GM18508 (cell line): ENCODE measurements around the gene PARP1.

ENCODE experiments used
- ATAC-seq: cut with Tn5 transposase; IDR thresholded peaks from one replicate; pipeline ENCODE4 v1.9.1; 2021; ENCODE audit warnings: moderate number of reproducible peaks; ENCODE audit not compliant: insufficient read depth, unreplicated experiment

Gene PARP1

DNA sequence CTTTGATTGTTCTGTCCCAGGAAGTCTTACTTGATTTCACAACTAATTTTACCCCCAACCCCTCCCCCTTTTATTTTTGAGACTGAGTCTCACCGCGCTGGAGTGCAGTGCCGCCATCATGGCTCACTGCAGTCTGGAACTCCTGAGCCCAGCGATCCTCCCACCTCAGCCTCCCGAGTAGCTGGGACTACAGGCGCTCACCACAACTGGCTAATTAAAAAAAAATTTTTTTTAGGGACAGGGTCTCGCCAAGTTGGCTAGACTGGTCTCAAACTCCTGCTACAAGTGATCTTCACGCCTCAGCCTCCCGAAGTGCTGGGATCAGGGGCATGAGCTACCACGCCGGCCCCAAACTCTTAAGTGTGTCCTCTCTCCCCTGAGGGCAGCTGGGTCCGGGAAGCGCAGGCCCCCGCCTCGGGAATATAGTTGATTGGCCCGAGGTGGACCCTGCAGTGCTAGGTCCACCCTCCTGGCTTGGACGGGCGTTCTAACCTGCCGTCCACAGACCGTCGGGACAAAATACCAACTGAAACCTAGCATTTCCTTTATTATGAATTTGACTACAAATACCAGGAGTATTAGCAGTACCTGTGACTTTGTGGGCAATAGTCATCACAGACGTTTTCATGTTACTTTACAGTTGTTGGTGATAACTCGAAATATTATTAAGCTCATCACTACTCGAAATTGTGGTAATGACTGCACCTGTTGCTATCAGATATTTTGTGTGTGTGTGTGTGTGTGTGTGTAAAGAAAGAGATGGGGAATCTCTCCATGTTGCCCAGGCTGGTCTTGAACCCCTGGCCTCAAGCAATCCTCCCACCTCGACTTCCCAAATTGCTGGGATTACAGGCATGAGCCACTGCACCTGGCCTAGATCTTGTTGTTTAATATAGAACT is 642 bp upstream of the PARP1 start:
- ATAC-seq = no peak

DNA sequence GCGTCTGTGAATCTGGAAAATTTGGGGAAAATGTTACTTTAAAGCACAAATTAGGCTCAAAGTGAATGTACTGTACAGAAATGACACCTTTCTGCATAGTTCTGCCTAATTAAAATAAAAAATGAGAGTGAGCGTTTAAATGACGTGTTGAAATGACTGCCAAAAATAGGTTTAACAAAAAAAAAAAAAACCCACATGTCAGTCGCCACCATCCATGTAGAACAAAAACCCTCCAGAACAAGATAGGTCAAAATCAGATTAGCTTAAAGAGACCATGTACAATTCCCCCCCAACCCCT is 745 bp downstream of the PARP1 start:
- ATAC-seq = no peak

DNA sequence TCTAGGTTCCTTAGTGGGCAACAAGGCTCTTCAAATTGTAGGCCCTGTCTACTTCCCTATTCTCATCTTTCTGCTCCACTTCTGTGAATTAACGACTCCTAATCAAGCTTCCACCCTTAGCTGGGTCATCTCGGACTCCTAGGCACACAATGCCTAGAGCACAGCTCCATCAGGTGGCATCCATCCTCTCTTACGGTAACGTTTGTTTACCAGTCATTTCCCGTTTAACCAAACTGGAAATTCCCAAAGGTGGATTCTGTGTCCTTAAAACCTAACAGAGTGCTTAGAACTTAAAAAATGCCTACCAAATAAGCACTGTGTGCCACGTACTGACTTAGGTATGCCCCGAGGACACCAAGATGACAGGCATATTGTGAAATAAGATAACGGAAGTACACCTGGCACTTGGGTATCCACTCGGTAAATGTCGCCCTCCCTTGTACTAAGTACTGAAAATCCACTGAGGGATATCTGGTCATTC is 1.5 kb downstream of the PARP1 start:
- ATAC-seq = no peak

DNA sequence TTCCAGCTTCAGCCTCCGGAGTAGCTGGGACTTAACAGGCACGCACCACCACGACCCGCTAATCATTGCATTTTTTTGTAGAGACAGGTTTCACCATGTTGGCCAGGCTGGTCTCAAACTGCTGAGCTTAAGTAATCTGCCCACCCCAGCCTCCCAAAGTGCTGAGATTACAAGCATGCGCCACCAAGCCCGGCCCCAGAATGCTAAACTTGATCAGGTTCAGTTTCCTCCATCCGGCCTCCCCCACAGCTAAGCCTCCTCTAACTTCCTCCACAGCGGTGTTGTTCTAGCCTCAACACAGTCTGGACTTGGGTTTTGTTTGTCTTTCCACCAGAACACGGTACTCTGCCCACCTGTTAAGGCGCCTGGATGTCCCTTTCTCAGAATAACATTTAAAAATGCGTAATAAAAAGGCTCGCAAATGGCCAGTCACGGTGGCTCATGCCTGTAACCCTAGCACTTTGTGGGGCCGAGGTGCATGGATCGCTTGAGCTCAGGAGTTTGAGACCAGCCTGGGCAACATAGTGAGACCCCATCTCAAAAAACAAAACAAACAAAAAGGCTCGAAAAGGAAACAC is 2.4 kb downstream of the PARP1 start:
- ATAC-seq = no peak

DNA sequence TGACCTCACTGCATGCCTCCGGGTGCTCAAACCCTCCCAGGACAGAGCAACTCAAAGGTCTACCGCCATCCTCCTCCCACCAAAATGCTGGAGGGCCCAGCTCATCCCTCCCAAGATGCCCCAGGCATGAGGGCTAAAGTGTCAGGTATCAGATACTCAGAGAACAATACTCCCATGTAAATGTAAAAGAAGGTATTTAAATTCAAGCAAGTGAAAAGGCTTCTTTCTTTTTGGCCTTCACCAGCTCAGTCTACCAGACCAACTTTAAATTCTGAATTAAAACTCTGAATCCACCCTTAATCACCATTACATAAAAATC is 3.0 kb downstream of the PARP1 start:
- no peak for ATAC-seq

DNA sequence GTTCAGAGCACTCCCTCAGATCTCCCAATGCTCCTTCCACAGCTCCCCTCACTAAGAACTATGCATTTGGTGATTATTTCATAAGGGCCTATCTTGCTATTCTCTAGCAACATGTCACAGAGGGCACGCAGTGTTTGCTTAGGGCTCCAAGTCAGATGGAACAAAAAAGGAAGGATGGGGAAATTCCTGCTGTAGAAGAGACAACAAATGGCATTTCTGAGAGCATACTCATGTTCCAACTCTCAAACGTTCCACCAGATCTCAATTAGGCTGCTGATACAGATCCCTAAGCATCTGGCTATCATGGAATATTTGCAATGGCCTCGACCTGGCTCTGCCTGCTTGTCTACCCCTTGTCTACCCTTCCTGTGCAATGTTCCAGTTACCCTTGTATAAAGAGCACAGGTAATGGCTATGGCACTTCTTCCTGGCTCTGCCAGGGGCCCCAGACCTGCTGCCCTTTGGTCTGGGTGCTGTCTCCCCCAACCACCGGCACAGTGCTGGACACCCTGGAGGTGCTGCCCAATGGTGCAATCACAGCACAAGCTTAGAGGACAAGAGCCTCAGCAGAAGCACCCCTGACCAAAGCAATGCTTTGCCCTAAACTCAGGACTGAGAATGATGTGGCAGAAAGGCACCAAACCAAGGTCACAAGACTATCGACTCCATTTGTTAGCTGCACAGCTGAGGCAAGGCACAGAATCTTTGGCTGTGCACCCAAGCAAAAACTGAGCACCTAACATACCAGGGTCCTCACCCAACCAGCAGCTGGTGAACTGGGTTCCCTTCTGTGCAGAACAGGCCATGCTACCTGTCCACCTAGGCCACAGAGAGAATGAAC is 3.6 kb downstream of the PARP1 start:
- ATAC-seq = no peak

DNA sequence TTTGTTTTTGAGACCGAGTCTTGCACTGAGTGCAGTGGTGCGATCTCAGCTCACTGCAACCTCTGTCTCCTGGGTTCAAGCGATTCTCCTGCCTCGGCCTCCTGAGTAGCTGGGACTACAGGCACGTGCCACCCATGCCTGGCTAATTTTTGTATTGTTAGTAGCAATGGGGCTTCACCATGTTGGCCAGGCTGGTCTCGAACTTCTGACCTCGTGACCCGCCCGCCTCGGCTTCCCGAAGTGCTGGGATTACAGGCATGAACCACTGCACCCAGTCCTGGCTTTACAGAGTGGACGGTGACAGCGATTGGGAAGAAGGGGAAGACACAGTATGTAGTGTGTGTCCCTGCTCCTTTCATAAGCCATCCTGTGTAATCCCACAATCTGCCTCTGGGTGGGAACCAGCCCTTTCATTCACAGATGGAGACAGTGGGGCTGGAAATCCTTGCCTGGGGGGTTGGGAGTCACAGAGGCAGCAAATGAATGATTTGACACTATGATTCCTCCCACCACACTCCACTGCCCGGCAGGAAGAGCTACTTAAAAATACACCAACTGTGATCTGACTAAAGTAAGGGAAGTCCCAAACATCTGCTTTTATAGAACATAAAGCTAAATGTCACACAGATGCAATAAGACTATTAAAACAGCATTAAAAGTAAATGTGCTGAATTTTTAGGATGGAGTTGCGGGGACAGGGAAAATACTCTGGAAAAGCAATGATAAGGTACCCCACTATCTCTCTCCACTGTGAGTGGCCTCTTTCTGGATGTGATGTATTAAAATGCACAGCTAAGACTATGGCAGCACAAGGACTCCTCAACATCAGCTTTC is 4.5 kb downstream of the PARP1 start:
- no peak for ATAC-seq

DNA sequence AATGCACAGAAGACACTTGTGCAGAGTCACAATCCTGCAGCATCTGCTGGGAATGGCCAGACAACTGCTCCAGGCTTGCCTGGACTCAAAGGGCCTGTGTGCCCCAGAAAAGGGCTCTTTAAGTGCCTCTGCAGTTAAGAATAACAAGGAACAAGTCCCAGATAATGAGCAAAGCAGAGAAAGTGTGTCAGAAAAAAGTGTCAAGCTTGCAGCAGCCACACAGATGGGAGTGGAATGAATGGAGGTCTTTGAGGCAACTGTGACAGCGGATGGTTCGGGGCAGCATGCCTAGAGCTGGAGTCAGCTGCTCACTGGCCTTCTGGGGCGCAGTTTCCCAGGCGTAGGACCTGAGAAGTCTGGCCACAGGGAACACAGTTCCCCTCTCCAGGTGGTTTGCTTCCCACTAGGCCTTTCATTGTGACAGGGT is 5.1 kb downstream of the PARP1 start:
- ATAC-seq = no peak

DNA sequence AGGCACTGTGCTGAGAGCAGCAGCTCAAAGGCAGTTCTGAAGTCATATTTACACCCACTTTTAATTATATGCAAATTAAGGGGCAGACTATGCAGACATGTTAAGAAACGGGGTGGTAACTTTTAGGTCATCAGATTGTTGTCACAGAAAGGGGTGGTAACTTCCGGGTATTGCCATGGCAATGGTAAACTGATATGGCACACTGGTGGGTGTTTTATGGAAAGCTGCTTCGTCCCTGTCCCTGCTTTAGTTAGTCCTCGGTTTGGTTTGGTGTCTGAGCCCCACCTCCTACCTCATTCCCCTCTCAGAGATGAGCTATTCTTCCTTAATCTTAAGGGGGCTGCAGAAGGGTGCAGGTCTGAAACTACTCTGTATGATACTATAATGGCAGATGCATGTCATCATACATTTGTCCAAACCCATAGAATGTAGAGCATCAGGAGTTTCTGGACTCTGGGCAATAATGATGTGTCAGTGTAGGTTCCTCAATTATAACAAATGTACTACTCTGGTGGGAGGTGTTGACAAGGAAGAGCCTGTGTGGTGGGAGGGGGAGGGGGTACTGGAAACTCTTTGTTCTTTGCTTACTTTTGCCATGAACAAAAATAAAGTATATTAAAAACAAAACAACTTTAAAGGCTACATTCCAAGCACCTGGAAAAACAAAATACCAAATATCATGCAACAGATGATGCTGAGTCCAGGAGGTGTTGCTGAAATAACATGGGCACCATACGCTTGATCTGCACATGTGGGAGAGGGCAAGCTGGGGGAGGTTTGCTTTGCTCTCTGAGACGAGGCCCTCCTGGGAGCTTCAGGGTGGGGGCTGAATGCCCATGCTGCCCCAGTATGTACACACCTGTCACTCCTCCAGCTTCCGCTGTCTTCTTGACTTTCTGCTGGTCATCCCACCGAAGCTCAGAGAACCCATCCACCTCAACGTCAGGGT is 6.3 kb downstream of the PARP1 start:
- ATAC-seq = no peak

DNA sequence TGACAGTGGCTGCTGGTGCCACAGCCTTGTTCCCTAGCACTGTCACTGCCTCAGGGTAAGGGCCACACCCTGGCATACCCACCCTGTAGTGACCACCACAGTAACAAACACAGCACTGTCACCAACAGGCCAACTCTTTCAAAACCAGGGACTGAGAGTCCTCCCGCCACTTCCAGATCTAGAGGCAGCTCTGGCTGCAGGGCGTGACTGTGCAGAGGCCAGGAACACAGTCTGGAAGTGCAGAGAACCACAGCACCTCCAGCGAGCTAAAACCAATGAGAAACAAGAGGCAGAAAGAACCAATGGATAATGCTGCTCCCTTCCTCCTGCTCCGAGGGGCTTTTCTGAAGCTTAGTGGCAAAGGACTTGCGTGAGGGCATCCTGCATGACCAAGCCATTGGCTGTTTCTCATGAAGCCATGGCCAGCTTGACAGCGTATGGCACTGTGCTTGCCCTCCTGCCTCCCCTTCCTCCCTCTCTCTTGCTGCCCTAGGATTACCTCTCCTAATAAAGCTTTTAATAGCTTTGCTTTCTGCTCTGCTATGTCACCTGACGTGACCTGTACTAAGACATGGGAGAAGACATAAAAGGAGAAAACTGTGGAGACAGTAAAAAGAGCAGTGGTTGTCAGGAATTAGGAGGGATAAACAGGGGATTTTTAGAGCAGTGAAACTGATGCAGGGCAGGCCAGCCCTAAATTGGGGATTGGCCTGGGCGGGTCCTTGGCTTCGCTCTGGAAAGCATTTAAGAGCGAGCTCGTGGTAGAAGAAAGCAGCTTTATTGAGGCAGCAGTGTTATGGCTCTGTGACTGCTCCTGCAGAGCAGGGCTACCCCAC is 7.2 kb downstream of the PARP1 start:
- no peak for ATAC-seq

DNA sequence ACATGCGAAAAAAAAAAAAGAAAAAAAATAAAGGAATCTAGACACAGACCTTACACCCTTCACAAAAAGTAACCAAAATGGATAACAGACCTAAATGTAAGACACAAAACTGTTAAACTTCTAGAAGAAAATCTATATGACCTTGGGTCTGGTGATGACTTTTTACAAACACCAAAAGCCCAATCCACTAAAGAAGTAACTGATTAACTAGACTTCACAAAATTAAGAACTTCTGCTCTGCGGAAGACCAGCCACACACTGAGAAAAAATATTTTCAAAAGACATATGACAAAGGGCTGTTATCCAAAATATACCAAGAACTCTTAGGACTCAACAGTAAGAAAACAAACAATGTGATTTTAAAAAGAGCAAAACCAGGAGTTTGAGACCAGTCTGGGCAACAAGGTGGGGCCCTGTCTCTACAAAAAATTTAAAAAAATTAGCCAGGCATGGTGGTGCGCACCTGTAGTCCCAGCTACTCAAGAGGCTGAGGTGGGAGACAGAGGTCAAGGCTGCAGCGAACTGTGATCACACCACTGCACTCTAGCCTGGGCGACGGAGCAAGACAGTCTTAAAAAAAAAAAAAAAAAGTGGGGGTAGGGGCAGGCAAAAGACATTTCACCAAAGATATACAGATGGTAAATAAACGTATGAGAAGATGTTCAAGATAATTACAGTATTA is 9.8 kb downstream of the PARP1 start:
- no peak for ATAC-seq

DNA sequence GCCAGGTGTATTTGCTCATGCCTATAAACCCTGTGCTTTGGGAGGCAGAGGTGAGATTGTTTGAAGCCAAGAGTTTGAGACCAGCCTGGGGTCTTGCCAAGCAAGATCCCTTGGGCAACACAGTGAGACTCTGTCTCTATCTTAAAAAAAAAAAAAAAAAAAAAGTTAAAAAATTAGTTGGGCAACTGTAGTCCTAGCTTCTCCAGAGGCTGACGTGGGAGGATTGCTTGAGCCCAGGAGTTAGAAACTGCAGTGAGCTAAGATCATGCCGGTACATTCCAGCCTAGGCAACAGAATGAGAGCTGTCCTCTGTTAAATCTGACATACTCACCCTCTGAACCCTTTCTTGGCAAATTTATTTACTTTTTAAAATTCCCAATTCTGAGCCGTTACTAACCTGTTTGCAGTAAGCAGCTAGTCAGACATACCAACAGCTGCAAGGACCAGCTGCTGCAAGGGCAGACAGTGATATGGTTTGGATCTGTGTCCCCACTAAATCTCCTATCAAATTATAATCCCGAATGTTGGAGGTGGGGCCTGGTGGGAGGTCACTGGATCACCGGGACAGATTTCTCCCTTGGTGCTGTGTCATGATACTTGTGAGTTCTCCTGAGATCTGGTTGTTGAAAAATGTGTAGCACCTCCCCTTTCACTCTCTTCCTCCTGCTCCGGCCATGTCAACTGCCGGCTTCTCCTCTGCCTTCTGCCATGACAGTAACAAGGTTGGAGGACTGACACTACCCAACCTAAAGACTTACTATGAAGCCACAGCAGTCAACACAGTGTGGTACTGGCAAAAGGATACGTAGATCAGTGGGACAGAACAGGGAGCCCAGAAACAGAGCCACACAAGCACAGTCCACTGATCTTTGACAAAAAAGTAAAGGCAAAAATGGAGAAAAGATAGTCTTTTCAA is 10.6 kb downstream of the PARP1 start:
- no peak for ATAC-seq

DNA sequence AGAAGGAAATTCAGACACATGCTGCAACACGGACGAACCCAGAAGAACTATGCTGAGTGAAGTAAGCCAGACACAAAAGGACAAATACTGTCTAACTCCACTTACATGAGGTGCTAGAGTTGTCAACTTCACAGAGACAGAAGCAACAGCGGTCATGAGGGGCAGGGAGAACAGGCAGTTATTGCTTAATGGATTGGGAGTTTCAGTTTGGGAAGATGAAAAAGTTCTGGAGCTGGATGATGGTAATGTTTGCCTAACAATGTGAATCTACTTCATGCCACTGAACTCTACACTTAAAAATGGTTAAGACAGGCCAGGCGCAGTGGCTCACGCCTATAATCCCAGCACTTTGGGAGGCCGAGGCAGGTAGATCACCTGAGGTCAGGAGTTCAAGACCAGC is 12.1 kb downstream of the PARP1 start:
- ATAC-seq = no peak

DNA sequence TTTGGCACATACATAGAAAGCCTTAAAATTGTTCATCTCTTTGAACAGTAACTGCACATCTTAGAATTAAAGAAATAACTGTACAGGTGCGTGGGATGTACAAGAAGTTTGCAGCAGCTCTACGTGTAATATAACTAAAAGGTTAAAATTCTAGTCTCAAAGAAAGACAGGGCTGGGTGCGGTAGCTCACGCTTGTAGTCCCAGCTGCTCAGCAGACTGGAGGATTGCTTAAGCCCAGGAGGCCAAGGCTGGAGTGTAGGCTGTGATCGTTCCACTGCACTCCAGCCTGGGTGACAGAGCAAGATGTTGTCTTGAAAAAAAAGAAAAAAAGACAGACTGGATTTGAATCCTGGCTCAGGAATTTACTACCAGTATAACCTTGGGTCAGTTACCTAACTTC is 13.4 kb downstream of the PARP1 start:
- no peak for ATAC-seq

DNA sequence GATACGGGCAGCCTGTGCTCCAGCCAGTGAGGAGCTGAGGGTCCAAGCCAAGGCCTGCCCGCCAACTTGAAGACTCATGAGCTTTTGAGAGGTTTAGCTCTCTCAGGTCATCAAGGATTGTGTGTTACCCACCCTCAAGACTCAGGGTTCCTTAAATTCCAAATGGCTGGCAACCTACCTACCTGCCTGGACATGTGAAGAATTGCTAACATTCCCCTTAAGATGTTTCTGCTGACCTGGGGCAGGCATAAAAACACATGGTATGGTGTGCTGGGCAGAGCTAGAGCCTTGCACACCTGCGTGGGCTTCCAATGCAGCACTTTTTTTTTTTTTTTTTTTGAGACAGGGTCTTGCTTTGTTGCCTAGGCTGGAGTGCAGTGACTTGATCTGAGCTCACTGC is 17.2 kb downstream of the PARP1 start:
- ATAC-seq = no peak

DNA sequence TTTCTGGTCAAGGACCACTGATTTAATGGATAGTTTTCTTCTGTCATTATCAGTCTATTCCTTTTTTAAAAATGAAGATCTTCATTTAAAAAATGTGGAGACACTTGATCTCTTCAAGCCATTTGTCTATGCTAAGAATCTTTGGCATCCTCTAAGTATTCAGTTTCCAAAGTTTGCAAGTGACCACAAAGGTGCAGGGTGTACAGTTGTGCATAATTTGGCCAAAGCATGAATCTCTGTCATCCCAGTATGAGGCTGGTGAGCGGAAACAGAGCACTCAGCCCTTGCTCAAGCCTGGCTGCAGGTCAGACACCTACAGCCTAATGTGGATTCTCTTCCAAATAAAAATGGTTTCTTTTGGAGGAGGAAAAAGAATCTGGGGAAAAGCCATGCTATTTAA is 19.8 kb downstream of the PARP1 start:
- ATAC-seq = no peak

DNA sequence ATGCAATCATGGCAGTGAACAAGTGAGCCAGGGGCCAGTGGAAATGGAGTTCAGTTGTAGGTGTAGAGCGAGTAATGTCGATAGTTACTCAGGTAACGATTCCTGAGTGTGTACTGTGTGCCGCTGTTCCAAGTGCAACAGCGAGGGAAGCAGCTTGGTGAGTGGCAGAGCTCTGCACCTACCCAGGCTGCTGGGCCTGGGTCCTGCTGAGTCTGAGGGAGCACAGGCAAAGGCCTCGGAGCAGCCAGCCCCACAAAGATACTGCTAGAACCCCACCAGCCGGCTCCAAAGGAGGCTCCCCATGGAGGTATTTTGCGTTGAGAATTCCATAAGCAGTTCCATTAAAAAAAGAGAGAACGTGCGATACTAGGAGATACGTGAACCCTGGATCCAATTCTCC is 23.2 kb downstream of the PARP1 start:
- ATAC-seq = no peak
